HepG2 (cell line): ENCODE results near the gene ASCC3. TPM values are rescaled to one million over a fixed set of nuclear protein-coding genes. Genes with fewer than 3 reads are reported as not detected.

Experiments
- ATAC-seq: fragments of 200-7000 bp; cut with Tn5 transposase; 3 replicates; pipeline ENCODE4 v1.9.1; 2020; ENCODE audit warnings: mild to moderate bottlenecking, moderate library complexity
- BruUV-seq: library from RNA; stranded (reverse); fragments of 400-500 nt; replicated peaks from 2 replicates; lab custom pipeline; 2021; lab: Mats Ljungman, UMichigan
- CTCF ChIA-PET: fragments of 300-600 bp; formaldehyde crosslinking; extraction: SDS; loops from one replicate; lab custom pipeline; 2021; ENCODE audit warnings: low total read pairs, inconsistent platforms, low intra/inter-chr PET ratio; lab: Yijun Ruan, JAX
- POLR2A ChIA-PET: fragments of 350-600 bp; sonication (Branson Sonifier 250); formaldehyde crosslinking; loops from one replicate; lab custom pipeline; 2020; ENCODE audit warnings: antibody characterized with exemption, inconsistent platforms; lab: Yijun Ruan, JAX
- DNase-seq: peaks from one replicate; pipeline ENCODE4 v3.0.0-alpha.2; 2015; ENCODE audit warnings: low spot score
- FAIRE-seq: peaks from 3 replicates; lab custom pipeline; 2011; peaks lifted over from hg19 to GRCh38; lab: Jason Lieb, UNC
- H2AFZ ChIP-seq: one replicate; pipeline ENCODE4 v1.6.1; 2011; ENCODE audit warnings: low read length, inconsistent platforms
- H3K27ac ChIP-seq: fragments of 300-600 bp; 3 replicates; pipeline ENCODE4 v1.8.0; 2011; ENCODE audit warnings: mixed run types, mild to moderate bottlenecking, mixed read lengths, low read length, inconsistent platforms; ENCODE audit not compliant: insufficient read depth; ENCODE audit errors: extremely low read length
- H3K27me3 ChIP-seq, 2 experiments: fragments of 200-600 bp in 1 of 2; 2 replicates in 1 of 2; 3 replicates in 1 of 2; pipeline versions ENCODE4 v1.6.0 to v1.8.0; 2011; ENCODE audit warnings: low read length in 2 of 2, mild to moderate bottlenecking in 2 of 2, moderate library complexity in 2 of 2, inconsistent platforms in 1 of 2; ENCODE audit not compliant: insufficient read depth in 2 of 2, control insufficient read depth in 1 of 2
- H3K36me3 ChIP-seq, 2 experiments: fragments of 200-600 bp in 1 of 2; replicated peaks in 1 of 2; 2 replicates in 1 of 2; 3 replicates in 1 of 2; pipeline versions ENCODE4 v1.5.1 to v1.8.0; 2011; ENCODE audit warnings: low read length in 2 of 2, inconsistent platforms in 1 of 2; ENCODE audit not compliant: insufficient read depth in 2 of 2, control insufficient read depth in 1 of 2
- H3K4me1 ChIP-seq: 2 replicates; pipeline ENCODE4 v1.5.1; 2012; ENCODE audit warnings: low read length, inconsistent platforms; ENCODE audit not compliant: insufficient read depth
- H3K4me2 ChIP-seq: 2 replicates; pipeline ENCODE4 v1.6.0; 2011; ENCODE audit warnings: low read depth, low read length, inconsistent platforms
- H3K4me3 ChIP-seq, 3 experiments: fragments of 200-600 bp in 1 of 3; sonication (generic), shearing (Covaris generic) in 1 of 3; replicated peaks in 1 of 3; 2 replicates each; pipeline ENCODE4 v1.5.1; 2011 to 2016; ENCODE audit warnings: low read length in 3 of 3, inconsistent platforms in 2 of 3, low read depth in 2 of 3, mild to moderate bottlenecking in 2 of 3, control low read depth in 1 of 3, mixed read lengths in 1 of 3; ENCODE audit not compliant: insufficient read depth in 1 of 3
- H3K79me2 ChIP-seq: one replicate; pipeline ENCODE4 v1.6.1; 2011; ENCODE audit warnings: low read length, inconsistent platforms; ENCODE audit not compliant: insufficient read depth
- H3K9ac ChIP-seq: 2 replicates; pipeline ENCODE4 v1.6.0; 2011; ENCODE audit warnings: mild to moderate bottlenecking, low read depth, low read length, inconsistent platforms; ENCODE audit not compliant: insufficient read depth
- H3K9me3 ChIP-seq: 2 replicates; pipeline ENCODE4 v1.5.1; 2012; ENCODE audit warnings: mild to moderate bottlenecking, low read length
- H4K20me1 ChIP-seq: 2 replicates; pipeline ENCODE4 v1.6.0; 2011; ENCODE audit warnings: inconsistent platforms, mild to moderate bottlenecking, low read length, moderate library complexity; ENCODE audit not compliant: insufficient read depth
- AKAP8 ChIP-seq: sonication (generic); formaldehyde crosslinking; IDR thresholded peaks from 2 replicates; pipeline ENCODE4 v1.5.1; 2020; ENCODE audit warnings: mild to moderate bottlenecking, missing genetic modification reagents
- FOXC1 ChIP-seq: sonication (generic); formaldehyde crosslinking; IDR thresholded peaks from 2 replicates; pipeline ENCODE4 v1.8.0; 2022; ENCODE audit warnings: mild to moderate bottlenecking, missing genetic modification reagents, borderline replicate concordance
- FOXO4 ChIP-seq: sonication (generic); formaldehyde crosslinking; conservative IDR thresholded peaks from 2 replicates; pipeline ENCODE4 v1.8.1; 2023; ENCODE audit warnings: missing genetic modification reagents
- HNRNPL ChIP-seq: fragments of 200-400 bp; formaldehyde crosslinking; IDR thresholded peaks from 2 replicates; pipeline ENCODE4 v1.6.1; 2017; ENCODE audit warnings: mild to moderate bottlenecking, low read depth, low read length
- KDM1A ChIP-seq: IDR thresholded peaks from 2 replicates; pipeline ENCODE4 v1.6.1; 2016; ENCODE audit warnings: missing compliant biosample characterization
- MTF2 ChIP-seq: sonication (generic); formaldehyde crosslinking; IDR thresholded peaks from 2 replicates; pipeline ENCODE4 v1.5.0; 2020; ENCODE audit warnings: missing genetic modification reagents, borderline replicate concordance
- NFE2L2 ChIP-seq: fragments of 150-350 bp; IDR thresholded peaks from 2 replicates; pipeline ENCODE4 v1.6.1; 2014; ENCODE audit warnings: low read length
- NKX3-1 ChIP-seq: sonication (generic); formaldehyde crosslinking; IDR thresholded peaks from 2 replicates; pipeline ENCODE4 v1.5.0; 2020; ENCODE audit warnings: missing genetic modification reagents
- PRDM15 ChIP-seq: sonication (generic); formaldehyde crosslinking; IDR thresholded peaks from 2 replicates; pipeline ENCODE4 v1.4.0; 2020; ENCODE audit warnings: missing genetic modification reagents
- THAP11 ChIP-seq: IDR thresholded peaks from 2 replicates; pipeline ENCODE4 v1.6.1; 2016; ENCODE audit warnings: missing biosample characterization, missing genetic modification reagents
- ZBTB7A ChIP-seq: sonication (generic); formaldehyde crosslinking; IDR thresholded peaks from 2 replicates; pipeline ENCODE4 v1.8.0; 2022; ENCODE audit warnings: mild to moderate bottlenecking, missing genetic modification reagents
- ZNF24 ChIP-seq: fragments of 450-650 bp; IDR thresholded peaks from 2 replicates; pipeline ENCODE4 v1.6.1; 2017; ENCODE audit warnings: antibody characterized with exemption, mild to moderate bottlenecking
- ZNF296 ChIP-seq: sonication (generic); formaldehyde crosslinking; conservative IDR thresholded peaks from 2 replicates; pipeline ENCODE4 v1.5.0; 2020; ENCODE audit warnings: mild to moderate bottlenecking, missing genetic modification reagents
- ZNF547 ChIP-seq: sonication (generic); formaldehyde crosslinking; IDR thresholded peaks from 2 replicates; pipeline ENCODE4 v1.5.1; 2020; ENCODE audit warnings: mild to moderate bottlenecking, missing genetic modification reagents
- ZNF558 ChIP-seq: sonication (generic); formaldehyde crosslinking; IDR thresholded peaks from 2 replicates; pipeline ENCODE4 v1.9.0; 2022; ENCODE audit warnings: mild to moderate bottlenecking, missing genetic modification reagents, borderline replicate concordance
- ZNF605 ChIP-seq: sonication (generic); formaldehyde crosslinking; IDR thresholded peaks from 2 replicates; pipeline ENCODE4 v1.8.0; 2022; ENCODE audit warnings: mild to moderate bottlenecking, missing genetic modification reagents
- WGBS: methylation state at CpG from one replicate; pipeline ENCODE4 v1.1.6; 2017; ENCODE audit warnings: low lambda C conversion rate; 5-methylcytosine and 5-hydroxymethylcytosine counted together
- in situ Hi-C: cut with HindIII; loops from 2 replicates; pipeline ENCODE4 v1.10.0; 2017; ENCODE audit warnings: low pct_unique_long_range_greater_than_20kb; ENCODE audit not compliant: extremely low pct_ligation_motif_present
- intact Hi-C: fragments of 100-400 bp; cut with micrococcal nuclease; formaldehyde crosslinking; loops from one replicate; pipeline ENCODE4 v1.10.0; 2022; ENCODE audit not compliant: unreplicated experiment
- polyA plus RNA-seq, 8 experiments: library from polyadenylated mRNA; depleted of rRNA in 3 of 8; stranded (reverse) in 7 of 8; unstranded in 1 of 8; fragments of >200 nt; fragmentation: Illumina TruSeq in 4 of 8; extraction: Trizol in 4 of 8; gene quantifications; 2 replicates each; pipeline versions ENCODE4 v1.2.1 to v1.2.3, GENCODE V29; 2011 to 2016; ENCODE audit warnings: low read depth in 4 of 8, missing spikeins in 1 of 8, mixed read lengths in 1 of 8; ENCODE audit not compliant: insufficient read depth in 1 of 8
- total RNA-seq, 5 experiments: library from RNA; depleted of rRNA; stranded (reverse); fragments of >200 nt; fragmentation: Illumina TruSeq; extraction: Trizol; gene quantifications; 2 replicates each; pipeline ENCODE4 v1.2.3, GENCODE V29; 2016; ENCODE audit warnings: low read depth in 1 of 5
- TF ChIP-seq, protein P1 (sequence below): sonication (generic); formaldehyde crosslinking; IDR thresholded peaks from 2 replicates; pipeline ENCODE4 v1.8.0; 2022; ENCODE audit warnings: missing genetic modification reagents, mild to moderate bottlenecking, moderate library complexity, borderline replicate concordance

The ASCC3 gene
- total and polyA plus RNA-seq, 2 of the 13 experiments (the other 11 are each of a cell fraction or from before 2014, with no cell fraction given): 23.1 to 55.7 TPM

DNA sequence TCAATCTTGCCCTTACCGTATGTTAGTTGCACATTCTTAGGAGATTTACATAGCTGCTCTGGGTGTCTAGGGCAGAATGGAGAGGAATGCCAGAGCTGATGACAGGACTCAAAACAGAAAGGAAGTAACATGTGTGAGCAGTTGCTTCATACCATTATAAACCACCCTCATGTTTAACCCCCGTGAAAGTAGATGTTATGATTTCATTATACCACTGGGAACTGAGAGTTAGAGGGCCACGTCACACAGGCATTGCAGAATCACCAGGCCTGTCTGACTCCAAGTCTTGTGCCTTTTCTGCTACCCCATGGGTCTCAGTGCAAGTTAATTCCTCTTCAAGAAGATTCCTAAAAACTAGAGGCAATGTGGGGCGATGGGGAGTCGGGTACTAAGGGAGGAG, 392.9 kb downstream of the ASCC3 start:
- DNase-seq (no peak), FAIRE-seq (no peak), ATAC-seq (no peak)
- Histone ChIP-seq H3K4me2 (no peak overlapping the region), H3K79me2 (no peaks in the 10 kb centered on the region), H3K4me1 (peaks cover 3% of the 10 kb centered on the region), H3K36me3 (no peaks in the 10 kb centered on the region), H3K27me3 (peaks cover 0 to 24% of the 10 kb centered on the region in 2 experiments; a peak in 3 of 5 replicates), H4K20me1 (no peaks in the 10 kb centered on the region), H3K27ac (no peak overlapping the region), H2AFZ (no peak overlapping the region), H3K9me3 (no peaks in the 10 kb centered on the region), H3K4me3 (no peak overlapping the region), H3K9ac (no peak overlapping the region)
- POLR2A ChIA-PET: no interaction called here
- TF ChIP-seq THAP11 (CRISPR knock-in tag) (no peak), ZNF24 (no peak), HNRNPL (no peak), ZNF558 (no peak), PRDM15 (no peak), ZBTB7A (CRISPR knock-in tag) (no peak), MTF2 (no peak), ZNF296 (CRISPR knock-in tag) (no peak), FOXO4 (CRISPR knock-in tag) (no peak), ZNF605 (no peak), AKAP8 (no peak), KDM1A (CRISPR knock-in tag) (no peak), FOXC1 (CRISPR knock-in tag) (no peak), NFE2L2 (no peak), NKX3-1 (CRISPR knock-in tag) (no peak), ZNF547 (CRISPR knock-in tag) (no peak)
- TF ChIP-seq, protein P1, sequence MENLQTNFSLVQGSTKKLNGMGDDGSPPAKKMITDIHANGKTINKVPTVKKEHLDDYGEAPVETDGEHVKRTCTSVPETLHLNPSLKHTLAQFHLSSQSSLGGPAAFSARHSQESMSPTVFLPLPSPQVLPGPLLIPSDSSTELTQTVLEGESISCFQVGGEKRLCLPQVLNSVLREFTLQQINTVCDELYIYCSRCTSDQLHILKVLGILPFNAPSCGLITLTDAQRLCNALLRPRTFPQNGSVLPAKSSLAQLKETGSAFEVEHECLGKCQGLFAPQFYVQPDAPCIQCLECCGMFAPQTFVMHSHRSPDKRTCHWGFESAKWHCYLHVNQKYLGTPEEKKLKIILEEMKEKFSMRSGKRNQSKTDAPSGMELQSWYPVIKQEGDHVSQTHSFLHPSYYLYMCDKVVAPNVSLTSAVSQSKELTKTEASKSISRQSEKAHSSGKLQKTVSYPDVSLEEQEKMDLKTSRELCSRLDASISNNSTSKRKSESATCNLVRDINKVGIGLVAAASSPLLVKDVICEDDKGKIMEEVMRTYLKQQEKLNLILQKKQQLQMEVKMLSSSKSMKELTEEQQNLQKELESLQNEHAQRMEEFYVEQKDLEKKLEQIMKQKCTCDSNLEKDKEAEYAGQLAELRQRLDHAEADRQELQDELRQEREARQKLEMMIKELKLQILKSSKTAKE (CRISPR knock-in tag): no peak
- WGBS: 25% methylated on average over 5 of the region's 5 CpGs
- CTCF ChIA-PET: no interaction called here
- no TSS peak for BruUV-seq
- in situ Hi-C loops (no loop called here), intact Hi-C loops (no loop called here)
